Measurements from ENCODE around the gene ARG2. TPM values are rescaled to one million over a fixed set of nuclear protein-coding genes. Genes with fewer than 3 reads are reported as not detected.

Gene ARG2
- polyA plus RNA-seq, 3 donors = 0.13 to 0.46 (median 0.33) TPM

- no peaks in the 10 kb centered on the region for H3K4me1 Mint-ChIP-seq
Measured at GRCh38 chr14:67607646-67608045, 12.1 kb upstream of the ARG2 start.

GRCh38 chr14:67609642-67610310, 9.9 kb upstream of the ARG2 start:
- H3K9me3 ChIP-seq (replicated peaks in 1 of 2; ENCODE audit: control insufficient read depth in 1 of 2, insufficient read depth in 1 of 2, low read length in 2 of 2) = no peaks in the 10 kb centered on the region
- no peak overlapping the region for H3K27ac ChIP-seq (ENCODE audit: low read depth in 1 of 2, low read length in 2 of 2)
- intact Hi-C loops (cut with micrococcal nuclease) = loop anchor here in 1 of 2 donors (10.0 kb wide), 1 partner anchor 65 kb away; the partner anchor contains the start of gene VTI1B
- H3K4me2 ChIP-seq (replicated peaks; ENCODE audit: extremely low read depth, low read length, poor library complexity, severe bottlenecking) = no peak overlapping the region
- Mint-ChIP-seq H3K36me3 (no peaks in the 10 kb centered on the region), H3K9me3 (no peaks in the 10 kb centered on the region), H3K4me1 (no peaks in the 10 kb centered on the region), H3K27ac (no peak overlapping the region), H3K27me3 (ENCODE audit: low read depth in 3 of 3) (peaks cover 3 to 6% (median 4%) of the 10 kb centered on the region in 3 donors), H3K4me3 (no peak overlapping the region)
- H3K4me1 ChIP-seq (ENCODE audit: control insufficient read depth in 1 of 2, insufficient read depth in 2 of 2, low read length in 2 of 2) = no peaks in the 10 kb centered on the region
- TF ChIP-seq CTCF (IDR thresholded peaks at IDR 0.05) = no peak
- H4K20me1 ChIP-seq (ENCODE audit: insufficient read depth, low read length) = no peaks in the 10 kb centered on the region
- no peaks in the 10 kb centered on the region for H3K36me3 ChIP-seq (replicated peaks in 1 of 2; ENCODE audit: control insufficient read depth in 1 of 2, insufficient read depth in 2 of 2, low read length in 2 of 2)
- no peak overlapping the region for H3K4me3 ChIP-seq (replicated peaks in 1 of 3; ENCODE audit: low read depth in 2 of 3, low read length in 3 of 3)
- no peaks in the 10 kb centered on the region for H3K27me3 ChIP-seq (ENCODE audit: control insufficient read depth in 2 of 2, insufficient read depth in 2 of 2, low read length in 2 of 2)
- 100% methylated on average over 1 of the region's 10 CpGs for WGBS (ENCODE audit: insufficient coverage)
- H2AFZ ChIP-seq (ENCODE audit: insufficient read depth, low read depth, low read length, poor library complexity, severe bottlenecking) = no peak overlapping the region
- no peaks in the 10 kb centered on the region for H3K79me2 ChIP-seq (ENCODE audit: insufficient read depth, low read length)
- DNase-seq = no peak
- H3K9ac ChIP-seq (ENCODE audit: insufficient read depth, low read length, poor library complexity, severe bottlenecking) = no peak overlapping the region

More at GRCh38 chr14:67607646-67608045, 12.1 kb upstream of the ARG2 start:
- WGBS (ENCODE audit: insufficient coverage) = 100% methylated on average over 1 of the region's 5 CpGs
- no peaks in the 10 kb centered on the region for H3K9me3 Mint-ChIP-seq
- H3K79me2 ChIP-seq (ENCODE audit: insufficient read depth, low read length) = no peaks in the 10 kb centered on the region
- no peak overlapping the region for H3K4me3 Mint-ChIP-seq
- H4K20me1 ChIP-seq (ENCODE audit: insufficient read depth, low read length) = no peaks in the 10 kb centered on the region
- no peaks in the 10 kb centered on the region for H3K4me1 ChIP-seq (ENCODE audit: control insufficient read depth in 1 of 2, insufficient read depth in 2 of 2, low read length in 2 of 2)
- H3K4me3 ChIP-seq (replicated peaks in 1 of 3; ENCODE audit: low read depth in 2 of 3, low read length in 3 of 3) = no peak overlapping the region
- H3K27ac Mint-ChIP-seq = no peak overlapping the region
- no peaks in the 10 kb centered on the region for H3K36me3 ChIP-seq (replicated peaks in 1 of 2; ENCODE audit: control insufficient read depth in 1 of 2, insufficient read depth in 2 of 2, low read length in 2 of 2)
- H3K27ac ChIP-seq (ENCODE audit: low read depth in 1 of 2, low read length in 2 of 2) = no peak overlapping the region
- no peak for TF ChIP-seq CTCF (IDR thresholded peaks at IDR 0.05)
- H3K4me2 ChIP-seq (replicated peaks; ENCODE audit: extremely low read depth, low read length, poor library complexity, severe bottlenecking) = no peak overlapping the region
- no peak overlapping the region for H2AFZ ChIP-seq (ENCODE audit: insufficient read depth, low read depth, low read length, poor library complexity, severe bottlenecking)
- no peaks in the 10 kb centered on the region for H3K36me3 Mint-ChIP-seq
- intact Hi-C loops (cut with micrococcal nuclease) = no loop called here
- H3K27me3 ChIP-seq (ENCODE audit: control insufficient read depth in 2 of 2, insufficient read depth in 2 of 2, low read length in 2 of 2) = no peaks in the 10 kb centered on the region
- no peak overlapping the region for H3K9ac ChIP-seq (ENCODE audit: insufficient read depth, low read length, poor library complexity, severe bottlenecking)
- peaks cover 4 to 8% (median 5%) of the 10 kb centered on the region in 3 donors for H3K27me3 Mint-ChIP-seq (ENCODE audit: low read depth in 3 of 3)
- no peaks in the 10 kb centered on the region for H3K9me3 ChIP-seq (replicated peaks in 1 of 2; ENCODE audit: control insufficient read depth in 1 of 2, insufficient read depth in 1 of 2, low read length in 2 of 2)
- no peak for DNase-seq
